GM12878 (cell line): ENCODE results near the gene UBTF. TPM values are rescaled to one million over a fixed set of nuclear protein-coding genes. Genes with fewer than 3 reads are reported as not detected.

Experiments used
- ATAC-seq: fragments of 200-7000 bp; cut with Tn5 transposase; 3 replicates; pipeline ENCODE4 v1.9.1; 2020; ENCODE audit warnings: mild to moderate bottlenecking, moderate library complexity
- BruUV-seq: library from RNA; stranded (reverse); fragments of 400-500 nt; replicated peaks from 2 replicates; lab custom pipeline; 2021; lab: Mats Ljungman, UMichigan
- CTCF ChIA-PET: fragments of 300-600 bp; sonication (Branson Sonifier 250); formaldehyde crosslinking; extraction: SDS; loops from one replicate; lab custom pipeline; 2021; ENCODE audit warnings: inconsistent platforms; lab: Yijun Ruan, JAX
- POLR2A ChIA-PET: fragments of 350-600 bp; formaldehyde crosslinking; extraction: SDS; loops from one replicate; lab custom pipeline; 2021; ENCODE audit warnings: inconsistent platforms; lab: Charles Lee
- RAD21 ChIA-PET: fragments of 300-600 bp; sonication (Branson Sonifier 250); formaldehyde crosslinking; loops from one replicate; lab custom pipeline; 2023; ENCODE audit warnings: antibody characterized with exemption; ENCODE audit not compliant: unreplicated experiment; lab: Charles Lee
- SMC1A ChIA-PET: fragments of 300-600 bp; sonication (Branson Sonifier 250); formaldehyde crosslinking; loops from one replicate; lab custom pipeline; 2023; ENCODE audit not compliant: unreplicated experiment, uncharacterized antibody; lab: Charles Lee
- DNase-seq: peaks from one replicate; pipeline ENCODE4 v3.0.0-alpha.2; 2011; ENCODE audit warnings: low read depth, low spot score
- FAIRE-seq: peaks from 3 replicates; lab custom pipeline; 2011; peaks lifted over from hg19 to GRCh38; lab: Jason Lieb, UNC
- H2AFZ ChIP-seq: 2 replicates; pipeline ENCODE4 v1.6.0; 2011; ENCODE audit warnings: low read depth, low read length, control low read depth; ENCODE audit not compliant: control insufficient read depth
- H3K27ac ChIP-seq: 2 replicates; pipeline ENCODE4 v1.5.1; 2011; ENCODE audit warnings: control low read depth; ENCODE audit not compliant: control insufficient read depth, insufficient read depth
- H3K27me3 ChIP-seq, 2 experiments: replicated peaks in 1 of 2; 2 replicates each; pipeline versions ENCODE4 v1.6.0 to v1.6.1; 2011; ENCODE audit warnings: low read length in 1 of 2; ENCODE audit not compliant: control insufficient read depth in 2 of 2, insufficient read depth in 2 of 2
- H3K36me3 ChIP-seq, 2 experiments: 2 replicates each; pipeline ENCODE4 v1.5.1; 2011; ENCODE audit warnings: low read length in 1 of 2; ENCODE audit not compliant: control insufficient read depth in 2 of 2, insufficient read depth in 2 of 2
- H3K4me1 ChIP-seq: 2 replicates; pipeline ENCODE4 v1.6.1; 2011; ENCODE audit warnings: mild to moderate bottlenecking, low read length, moderate library complexity, mixed read lengths; ENCODE audit not compliant: control insufficient read depth, insufficient read depth
- H3K4me2 ChIP-seq: 2 replicates; pipeline ENCODE4 v1.6.0; 2011; ENCODE audit warnings: control low read depth; ENCODE audit not compliant: control insufficient read depth, insufficient read depth
- H3K4me3 ChIP-seq: fragments of 200-600 bp; sonication (generic); 2 replicates; pipeline ENCODE4 v1.5.1; 2016
- H3K79me2 ChIP-seq: 2 replicates; pipeline ENCODE4 v1.6.0; 2011; ENCODE audit warnings: low read length; ENCODE audit not compliant: control insufficient read depth, insufficient read depth
- H3K9ac ChIP-seq: 2 replicates; pipeline ENCODE4 v1.8.0; 2011; ENCODE audit warnings: low read length, control low read depth, mixed read lengths; ENCODE audit not compliant: control insufficient read depth, insufficient read depth
- H3K9me3 ChIP-seq: replicated peaks from 3 replicates; pipeline ENCODE4 v1.5.1; 2011; ENCODE audit warnings: mild to moderate bottlenecking, low read length; ENCODE audit not compliant: control insufficient read depth, insufficient read depth
- H4K20me1 ChIP-seq: 2 replicates; pipeline ENCODE4 v1.6.0; 2011; ENCODE audit not compliant: control insufficient read depth, insufficient read depth
- CTCF ChIP-seq, 3 experiments: IDR thresholded peaks in 2 of 3; conservative IDR thresholded peaks in 1 of 3; 2 replicates each; pipeline ENCODE4 v1.5.1; 2011; ENCODE audit warnings: low read depth in 3 of 3, low read length in 3 of 3, mild to moderate bottlenecking in 3 of 3, control low read depth in 2 of 3, moderate library complexity in 2 of 3, inconsistent platforms in 1 of 3, mixed read lengths in 1 of 3; ENCODE audit not compliant: control insufficient read depth in 2 of 3, insufficient read depth in 1 of 3; ENCODE audit errors: extremely low read depth in 1 of 3
- JUNB ChIP-seq: IDR thresholded peaks from 2 replicates; pipeline ENCODE4 v1.6.1; 2016; ENCODE audit warnings: antibody characterized with exemption, mild to moderate bottlenecking
- SIN3A ChIP-seq: IDR thresholded peaks from 2 replicates; pipeline ENCODE4 v1.6.1; 2012; ENCODE audit warnings: low read depth, low read length, improper control_type of control experiment
- SKIL ChIP-seq: fragments of 450-650 bp; IDR thresholded peaks from 2 replicates; pipeline ENCODE4 v1.6.1; 2017; ENCODE audit warnings: mild to moderate bottlenecking, low read depth, inconsistent platforms; ENCODE audit not compliant: poor library complexity, severe bottlenecking
- ZBED1 ChIP-seq: IDR thresholded peaks from 2 replicates; pipeline ENCODE4 v1.6.1; 2016; ENCODE audit warnings: borderline replicate concordance
- WGBS: methylation state at CpG from one replicate; pipeline ENCODE4 v1.1.6; 2016; ENCODE audit warnings: low lambda C conversion rate; ENCODE audit not compliant: insufficient replicate concordance, insufficient coverage; ENCODE audit errors: missing lambda C conversion rate; 5-methylcytosine and 5-hydroxymethylcytosine counted together
- in situ Hi-C: fragments of 300-500 bp; cut with MboI; formaldehyde crosslinking; loops from 9 replicates; pipeline ENCODE4 v1.14.3; 2018; ENCODE audit warnings: mixed read lengths
- intact Hi-C: fragments of 100-400 bp; cut with micrococcal nuclease; formaldehyde crosslinking; loops from one replicate; pipeline ENCODE4 v1.14.2; 2022; ENCODE audit not compliant: unreplicated experiment
- polyA plus RNA-seq, 11 experiments: library from polyadenylated mRNA; depleted of rRNA in 4 of 11; unstranded in 6 of 11; stranded (reverse) in 5 of 11; fragments of >200 nt; fragmentation: Nextera tagmentation in 4 of 11; fragmentation: Illumina TruSeq in 1 of 11; extraction: Ambion mirVana in 4 of 11; extraction: Trizol in 1 of 11; gene quantifications; 1 replicate in 1 of 11; 2 replicates in 10 of 11; pipeline versions ENCODE4 v1.2.1 to v1.2.3, GENCODE V29; 2011 to 2016; ENCODE audit warnings: inconsistent platforms in 2 of 11, missing spikeins in 2 of 11, low read depth in 1 of 11
- total RNA-seq, 4 experiments: library from RNA; depleted of rRNA in 3 of 4; stranded (reverse); fragments of >200 nt in 3 of 4; fragmentation: Illumina TruSeq in 1 of 4; extraction: Trizol in 1 of 4; gene quantifications; 2 replicates each; pipeline versions ENCODE4 v1.2.1 to v1.2.3, GENCODE V29; 2013 to 2021

The UBTF gene
- total and polyA plus RNA-seq, 10 of the 15 experiments (the other 5 are each of a cell fraction or from before 2014, with no cell fraction given), result 2.2 to 124 (median 79.6) TPM

GRCh38 chr17:44266402-44267164 is 47.1 kb upstream of the UBTF start:
- BruUV-seq, result no TSS peak
- TF ChIP-seq ZBED1 (no peak), SIN3A (no peak), JUNB (no peak), SKIL (no peak), CTCF (IDR thresholded peaks at IDR 0.05 in 2 of 3, conservative IDR thresholded peaks at IDR 0.05 in 1 of 3; ENCODE audit: control insufficient read depth in 2 of 3, extremely low read depth in 1 of 3, insufficient read depth in 1 of 3, low read depth in 3 of 3, low read length in 3 of 3) (peak in 2 of 3 experiments; percentile 10 to 13; a peak in 2 of 6 replicates)
- no peaks in the 10 kb centered on the region for H4K20me1 ChIP-seq
- no peak for FAIRE-seq
- 73% methylated on average over 9 of the region's 9 CpGs for WGBS
- H3K27ac ChIP-seq, result no peak overlapping the region
- H3K27me3 ChIP-seq, result no peaks in the 10 kb centered on the region; a peak in 1 of 4 replicates
- H2AFZ ChIP-seq, result no peak overlapping the region
- ChIA-PET RAD21 (interaction anchor here (1.2 kb wide), 1 partner anchor 60 kb away, joined by 3 read pairs; no protein-coding TSS in a partner anchor), POLR2A (interaction anchor here (0.5 kb wide), 1 partner anchor 19 kb away, joined by 3 read pairs; no protein-coding TSS in a partner anchor), CTCF (interaction anchor here (2.1 kb wide), 1 partner anchor 57 kb away, joined by 7 read pairs; no protein-coding TSS in a partner anchor), SMC1A (interaction anchor here (1.0 to 1.1 kb wide), 2 partner anchors 49 to 57 kb away, joined by 3 to 4 read pairs; no protein-coding TSS in a partner anchor)
- no peak for DNase-seq
- no peaks in the 10 kb centered on the region for H3K4me1 ChIP-seq
- H3K4me2 ChIP-seq, result no peak overlapping the region
- intact Hi-C loops, result no loop called here
- H3K4me3 ChIP-seq, result no peak overlapping the region
- in situ Hi-C loops, result no loop called here
- no peaks in the 10 kb centered on the region for H3K79me2 ChIP-seq
- H3K9me3 ChIP-seq, result no peaks in the 10 kb centered on the region
- H3K36me3 ChIP-seq, result no peaks in the 10 kb centered on the region
- peak; percentile 29; the same call in 2 of the 3 replicates for ATAC-seq
- H3K9ac ChIP-seq, result no peak overlapping the region
